ENCODE data around the gene PACS2. TPM values are rescaled to one million over a fixed set of nuclear protein-coding genes. Genes with fewer than 3 reads are reported as not detected.
"Not testable (repeated sequence)": the region's sequence is repeated elsewhere in the genome, so short reads cannot be mapped to it uniquely, and the experiment has no call there.

PACS2 gene
- total RNA-seq, 4 donors from 2014 or later: 61.5 to 91.1 (median 74.7) TPM

DNA sequence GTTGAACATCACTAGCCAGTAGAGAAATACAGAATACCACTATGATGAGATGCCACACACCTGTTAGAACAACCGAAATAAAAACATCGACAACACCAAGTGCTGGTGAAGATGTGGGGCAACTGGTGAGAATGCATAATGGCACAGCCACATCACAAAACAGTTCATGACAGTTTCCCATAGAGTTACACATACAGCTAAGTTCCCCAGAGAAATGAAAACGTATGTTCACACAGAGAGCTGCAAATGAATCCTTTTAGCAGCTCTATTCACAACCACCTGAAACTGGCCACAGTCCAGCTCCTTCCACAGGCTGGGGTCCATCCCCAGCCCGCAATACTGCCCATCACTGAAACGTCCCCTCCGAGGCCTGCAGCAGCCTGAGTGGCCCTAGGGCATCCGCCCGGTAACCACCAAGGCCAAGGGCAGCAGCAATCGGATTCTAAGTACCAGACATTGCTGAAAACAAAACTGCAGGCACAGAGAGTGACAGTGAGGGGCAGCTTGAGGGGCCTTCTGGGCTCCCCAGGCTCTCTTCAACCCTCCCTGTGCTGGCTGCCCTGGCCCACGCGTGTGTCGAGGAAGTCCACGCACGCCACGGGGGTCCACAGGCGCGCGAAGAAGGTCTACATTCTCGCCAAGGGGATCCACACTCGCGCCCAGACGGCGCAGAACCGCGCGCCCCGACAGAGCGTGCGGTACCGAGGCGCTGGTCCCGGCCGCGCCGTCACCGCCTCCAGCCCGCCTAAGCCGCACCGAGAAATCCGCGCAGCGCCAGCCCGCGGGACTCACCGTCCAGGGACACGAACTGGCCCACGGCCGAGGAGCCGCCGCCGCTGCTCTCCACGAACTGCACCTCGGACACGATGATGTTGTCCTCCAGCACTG is 14.7 kb upstream of the PACS2 start:
- WGBS, 2 donors (ENCODE audit: low coverage in 1 of 2): 67% methylated on average over 3 of the region's 54 CpGs
- Histone ChIP-seq H3K27me3 (no peaks in the 10 kb centered on the region), H3K4me3 (peak overlapping the region; percentile 47 to 89), H3K4me1 (peaks cover 0 to 30% (median 15%) of the 10 kb centered on the region in 3 donors), H3K36me3 (no peaks in the 10 kb centered on the region), H3K9me3 (no peaks in the 10 kb centered on the region), H3K27ac (peak overlapping the region; percentile 88 to 99 (median 98))
- peak; percentile 13 for ATAC-seq
- TF ChIP-seq POLR2AphosphoS5 (IDR thresholded peaks at IDR 0.05): peak; percentile 10
- TF ChIP-seq EP300 (IDR thresholded peaks at IDR 0.05): no peak
- no peak for TF ChIP-seq POLR2A (IDR thresholded peaks at IDR 0.05)
- TF ChIP-seq, protein P1, sequence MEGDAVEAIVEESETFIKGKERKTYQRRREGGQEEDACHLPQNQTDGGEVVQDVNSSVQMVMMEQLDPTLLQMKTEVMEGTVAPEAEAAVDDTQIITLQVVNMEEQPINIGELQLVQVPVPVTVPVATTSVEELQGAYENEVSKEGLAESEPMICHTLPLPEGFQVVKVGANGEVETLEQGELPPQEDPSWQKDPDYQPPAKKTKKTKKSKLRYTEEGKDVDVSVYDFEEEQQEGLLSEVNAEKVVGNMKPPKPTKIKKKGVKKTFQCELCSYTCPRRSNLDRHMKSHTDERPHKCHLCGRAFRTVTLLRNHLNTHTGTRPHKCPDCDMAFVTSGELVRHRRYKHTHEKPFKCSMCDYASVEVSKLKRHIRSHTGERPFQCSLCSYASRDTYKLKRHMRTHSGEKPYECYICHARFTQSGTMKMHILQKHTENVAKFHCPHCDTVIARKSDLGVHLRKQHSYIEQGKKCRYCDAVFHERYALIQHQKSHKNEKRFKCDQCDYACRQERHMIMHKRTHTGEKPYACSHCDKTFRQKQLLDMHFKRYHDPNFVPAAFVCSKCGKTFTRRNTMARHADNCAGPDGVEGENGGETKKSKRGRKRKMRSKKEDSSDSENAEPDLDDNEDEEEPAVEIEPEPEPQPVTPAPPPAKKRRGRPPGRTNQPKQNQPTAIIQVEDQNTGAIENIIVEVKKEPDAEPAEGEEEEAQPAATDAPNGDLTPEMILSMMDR (IDR thresholded peaks at IDR 0.05): no peak

DNA sequence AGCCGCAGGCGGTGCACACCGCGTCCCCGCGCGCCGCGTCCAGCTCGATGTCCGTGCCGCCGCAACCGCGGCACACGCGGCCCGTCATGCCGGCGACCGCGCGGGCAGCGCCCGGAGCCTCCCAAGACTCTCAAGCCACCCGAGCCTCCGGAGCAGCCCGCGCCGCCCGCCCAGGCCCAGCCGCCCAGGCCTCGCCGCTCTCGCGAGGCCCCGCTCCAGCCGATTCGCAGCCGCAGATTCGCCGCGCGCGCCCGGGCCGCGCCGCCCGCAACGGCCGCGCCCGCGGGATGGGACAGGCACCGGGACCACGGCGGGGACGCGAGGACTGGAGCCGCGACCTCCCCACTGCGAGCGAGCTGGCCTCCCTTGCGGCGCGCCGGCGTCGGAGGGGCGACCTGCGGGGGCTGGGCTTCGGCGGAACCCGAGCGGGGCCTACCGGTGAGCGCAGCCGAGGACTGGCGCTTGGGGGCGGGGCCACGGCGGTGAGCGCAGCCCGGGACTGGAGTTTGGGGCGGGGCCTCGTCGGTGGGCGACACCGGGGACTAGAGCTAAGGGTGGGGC is 13.9 kb upstream of the PACS2 start, which contains the start of gene BRF1:
TSS of gene BRF1 (minus strand) at position 460 of the 561 bp plus-strand sequence. CDS start at position 88, 372 bp downstream.
- peak within 1 kb of the TSS; percentile 47 to 89 for H3K4me3 ChIP-seq
- TF ChIP-seq EP300 (IDR thresholded peaks at IDR 0.05): no peak
- TF ChIP-seq, protein P1 (IDR thresholded peaks at IDR 0.05): peak in 1 of 4 experiments; percentile 7
- peak; percentile 52 to 68 for TF ChIP-seq POLR2A (IDR thresholded peaks at IDR 0.05)
- no peaks in the 10 kb centered on the region for H3K36me3 ChIP-seq
- ATAC-seq: peak; percentile 97
- no peaks in the 10 kb centered on the region for H3K27me3 ChIP-seq
- no peaks in the 10 kb centered on the region for H3K9me3 ChIP-seq
- H3K27ac ChIP-seq: peak within 1 kb of the TSS; percentile 88 to 99 (median 98)
- WGBS, 2 donors (ENCODE audit: low coverage in 1 of 2): no CpG with 5 or more reads among the region's 90 CpGs
- peaks cover 0 to 30% (median 15%) of the 10 kb centered on the region in 3 donors for H3K4me1 ChIP-seq

DNA sequence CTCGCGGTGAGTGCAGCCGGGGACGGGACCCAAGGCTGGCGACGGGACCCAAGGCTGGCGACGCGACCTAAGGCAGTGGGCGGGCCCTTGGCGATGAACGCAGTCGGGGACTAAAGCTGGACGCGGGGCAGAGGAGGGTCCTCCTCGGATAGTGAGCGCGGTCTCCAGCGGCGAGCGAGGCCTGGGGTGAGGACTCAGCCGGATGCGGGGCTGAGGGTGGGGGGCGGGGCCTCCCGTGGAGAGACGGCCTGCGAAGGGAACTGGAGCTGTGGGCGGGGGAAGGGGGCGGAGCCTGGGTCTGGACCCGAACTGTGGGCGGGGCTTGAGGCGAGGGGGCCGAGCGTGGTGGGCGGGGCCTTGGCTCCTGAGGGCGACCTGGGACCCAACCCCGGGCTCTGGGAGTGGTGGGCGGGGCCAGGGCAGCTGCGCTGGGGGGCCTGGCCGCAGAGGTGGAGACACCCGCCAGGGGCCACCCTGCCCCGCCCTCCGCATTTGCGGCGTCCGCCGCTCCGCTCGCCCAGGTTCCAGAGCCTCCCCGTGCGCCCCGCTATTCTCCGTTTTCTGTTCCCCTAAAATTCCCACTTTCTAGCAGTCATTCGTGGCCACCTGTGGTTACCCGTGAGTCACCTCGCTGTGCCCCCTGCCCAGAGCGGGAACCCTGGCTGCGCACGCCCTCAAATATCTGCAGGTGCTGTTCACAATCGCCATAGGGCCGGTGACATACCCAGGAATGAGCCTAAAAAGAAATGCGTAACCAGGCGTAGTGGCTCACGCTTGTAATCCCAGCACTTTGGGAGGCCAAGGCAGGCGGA is 13.2 kb upstream of the PACS2 start:
- Histone ChIP-seq H3K27me3 (no peaks in the 10 kb centered on the region), H3K9me3 (no peaks in the 10 kb centered on the region), H3K27ac (peak overlapping the region; percentile 88 to 99 (median 98)), H3K36me3 (no peaks in the 10 kb centered on the region), H3K4me1 (peaks cover 0 to 30% (median 15%) of the 10 kb centered on the region in 3 donors), H3K4me3 (peak overlapping the region; percentile 47 to 89)
- WGBS, 2 donors (ENCODE audit: low coverage in 1 of 2): 0 to 27% methylated on average over 9 to 11 of the region's 65 CpGs
- ATAC-seq: peak; percentile 93
- TF ChIP-seq EP300 (IDR thresholded peaks at IDR 0.05) (no peak), POLR2AphosphoS5 (IDR thresholded peaks at IDR 0.05) (no peak), POLR2A (IDR thresholded peaks at IDR 0.05) (peak in 1 of 2 donors; percentile 37)
- TF ChIP-seq, protein P1 (IDR thresholded peaks at IDR 0.05): no peak

DNA sequence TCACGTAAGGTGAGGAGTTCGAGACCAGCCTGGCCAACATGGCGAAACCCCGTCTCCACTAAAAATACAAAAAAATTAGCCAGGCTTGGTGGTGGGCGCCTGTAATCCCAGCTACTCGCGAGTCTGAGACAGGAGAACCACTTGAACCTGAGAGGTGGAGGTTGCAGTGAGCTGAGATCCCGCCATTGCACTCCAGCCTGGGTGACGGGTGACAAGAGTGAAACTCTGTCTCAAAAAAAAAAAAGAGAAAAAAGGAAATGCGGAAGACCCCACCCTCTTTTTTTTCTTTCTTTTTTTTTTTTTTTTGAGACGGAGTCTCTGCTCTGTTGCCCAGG is 12.7 kb upstream of the PACS2 start:
- H3K27ac ChIP-seq: peak overlapping the region in 3 of 4 donors; percentile 98 to 99 (median 98)
- ATAC-seq, H3K36me3 ChIP-seq, H3K27me3 ChIP-seq, H3K9me3 ChIP-seq: not testable (repeated sequence)
- H3K4me3 ChIP-seq: peak overlapping the region in 1 of 2 donors; percentile 89
- WGBS, 2 donors (ENCODE audit: low coverage in 1 of 2): 60 to 69% methylated on average over 2 to 9 of the region's 11 CpGs
- H3K4me1 ChIP-seq: peaks cover 0 to 30% (median 15%) of the 10 kb centered on the region in 3 donors

DNA sequence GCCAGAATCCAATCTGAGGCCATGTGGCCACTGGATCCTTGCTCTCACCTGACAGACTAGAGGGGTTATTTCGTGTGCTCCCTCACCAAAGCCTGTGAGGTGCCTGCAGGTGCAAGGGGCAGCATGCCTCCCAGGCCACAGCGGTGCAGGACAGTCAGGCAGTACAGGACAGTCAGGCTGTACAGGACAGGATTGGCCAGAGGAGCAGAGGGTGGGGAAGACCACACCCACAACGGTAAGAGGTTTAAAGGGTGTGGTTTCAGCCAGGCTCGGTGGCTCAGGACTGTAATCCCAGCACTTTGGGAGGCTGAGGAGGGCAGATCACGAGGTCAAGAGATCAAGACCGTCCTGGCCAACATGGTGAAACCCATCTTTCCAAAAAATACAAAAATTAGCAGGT is 10.6 kb upstream of the PACS2 start:
- Histone ChIP-seq H3K27me3 (no peaks in the 10 kb centered on the region), H3K9me3 (no peaks in the 10 kb centered on the region), H3K27ac (no peak overlapping the region), H3K4me3 (no peak overlapping the region), H3K36me3 (no peaks in the 10 kb centered on the region), H3K4me1 (peaks cover 0 to 20% (median 10%) of the 10 kb centered on the region in 3 donors)
- 75 to 100% methylated on average over 1 to 2 of the region's 6 CpGs for WGBS, 2 donors (ENCODE audit: low coverage in 1 of 2)
- ATAC-seq: no peak
- TF ChIP-seq, protein P1 (IDR thresholded peaks at IDR 0.05): no peak
- no peak for TF ChIP-seq EP300 (IDR thresholded peaks at IDR 0.05)
- TF ChIP-seq POLR2AphosphoS5 (IDR thresholded peaks at IDR 0.05): no peak
- TF ChIP-seq POLR2A (IDR thresholded peaks at IDR 0.05): no peak
